Right atrium auricular region (tissue), 2 donors: Measurements from ENCODE around the gene TMEM127. TPM values are rescaled to one million over a fixed set of nuclear protein-coding genes. Genes with fewer than 3 reads are reported as not detected.

Experiments
- DNase-seq: peaks from one replicate; pipeline ENCODE4 v3.0.0-alpha.2; 2019; ENCODE audit warnings: low spot score
- H3K27ac ChIP-seq, 2 donors: fragments of 200-600 bp; sonication (generic); 1 replicate in 1 of 2; 2 replicates in 1 of 2; pipeline ENCODE4 v1.5.1; 2016 to 2019
- H3K27me3 ChIP-seq, 2 donors: fragments of 200-600 bp; sonication (generic); one replicate each; pipeline versions ENCODE4 v1.5.1 to v1.6.0; 2017 to 2019
- H3K36me3 ChIP-seq: fragments of 200-600 bp; sonication (generic); one replicate; pipeline ENCODE4 v1.5.1; 2016
- H3K4me1 ChIP-seq, 2 donors: fragments of 200-600 bp; sonication (generic); one replicate each; pipeline versions ENCODE4 v1.5.1 to v1.6.0; 2017 to 2019
- H3K4me3 ChIP-seq, 2 donors: fragments of 200-600 bp; sonication (generic); 1 replicate in 1 of 2; 2 replicates in 1 of 2; pipeline ENCODE4 v1.5.1; 2017 to 2019; ENCODE audit warnings: mild to moderate bottlenecking in 1 of 2, moderate library complexity in 1 of 2
- H3K9me3 ChIP-seq, 2 donors: fragments of 200-600 bp; sonication (generic); one replicate each; pipeline ENCODE4 v1.5.1; 2019
- total RNA-seq, 2 donors: library from RNA; depleted of rRNA; stranded (reverse); fragments of >200 nt; gene quantifications; one replicate each; pipeline ENCODE4 v1.1.0, GENCODE V29; 2016
- TF ChIP-seq, protein P1 (sequence below), 2 donors: fragments of 200-600 bp; sonication (generic); IDR thresholded peaks; one replicate each; pipeline ENCODE4 v1.5.1; 2019; ENCODE audit warnings: antibody characterized with exemption in 2 of 2

TMEM127 gene
- total RNA-seq, 2 donors from 2014 or later: 88.9 to 95.2 TPM

DNA sequence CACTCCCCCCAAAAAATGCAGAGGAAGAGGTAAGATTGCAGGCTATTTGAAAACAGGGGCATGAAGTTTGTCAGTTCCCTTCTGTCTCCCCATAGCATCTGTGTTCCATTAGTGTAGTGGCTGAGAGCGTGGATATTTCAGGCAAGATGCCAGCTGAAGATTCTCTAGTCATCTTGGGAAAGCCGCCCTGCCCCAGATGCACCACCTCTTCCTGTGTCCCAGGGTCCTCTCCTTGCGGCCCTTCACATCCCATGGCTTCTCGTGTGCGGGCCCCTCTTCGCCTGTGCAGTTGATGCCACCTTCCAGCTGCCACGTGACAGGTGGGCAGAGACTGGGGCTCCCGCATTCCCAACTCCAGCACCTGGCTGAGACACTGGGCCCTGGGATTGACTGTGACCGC lies 16.1 kb downstream of the TMEM127 start:
- DNase-seq: no peak
- H3K27ac ChIP-seq: peak overlapping the region; percentile 69 to 75
- H3K27me3 ChIP-seq: no peaks in the 10 kb centered on the region
- H3K9me3 ChIP-seq: no peaks in the 10 kb centered on the region
- no peak overlapping the region for H3K4me3 ChIP-seq
- peaks cover 0 to 61% of the 10 kb centered on the region in 2 donors for H3K4me1 ChIP-seq
- H3K36me3 ChIP-seq: peaks cover 25% of the 10 kb centered on the region
- TF ChIP-seq, protein P1, sequence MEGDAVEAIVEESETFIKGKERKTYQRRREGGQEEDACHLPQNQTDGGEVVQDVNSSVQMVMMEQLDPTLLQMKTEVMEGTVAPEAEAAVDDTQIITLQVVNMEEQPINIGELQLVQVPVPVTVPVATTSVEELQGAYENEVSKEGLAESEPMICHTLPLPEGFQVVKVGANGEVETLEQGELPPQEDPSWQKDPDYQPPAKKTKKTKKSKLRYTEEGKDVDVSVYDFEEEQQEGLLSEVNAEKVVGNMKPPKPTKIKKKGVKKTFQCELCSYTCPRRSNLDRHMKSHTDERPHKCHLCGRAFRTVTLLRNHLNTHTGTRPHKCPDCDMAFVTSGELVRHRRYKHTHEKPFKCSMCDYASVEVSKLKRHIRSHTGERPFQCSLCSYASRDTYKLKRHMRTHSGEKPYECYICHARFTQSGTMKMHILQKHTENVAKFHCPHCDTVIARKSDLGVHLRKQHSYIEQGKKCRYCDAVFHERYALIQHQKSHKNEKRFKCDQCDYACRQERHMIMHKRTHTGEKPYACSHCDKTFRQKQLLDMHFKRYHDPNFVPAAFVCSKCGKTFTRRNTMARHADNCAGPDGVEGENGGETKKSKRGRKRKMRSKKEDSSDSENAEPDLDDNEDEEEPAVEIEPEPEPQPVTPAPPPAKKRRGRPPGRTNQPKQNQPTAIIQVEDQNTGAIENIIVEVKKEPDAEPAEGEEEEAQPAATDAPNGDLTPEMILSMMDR (IDR thresholded peaks at IDR 0.05): no peak

DNA sequence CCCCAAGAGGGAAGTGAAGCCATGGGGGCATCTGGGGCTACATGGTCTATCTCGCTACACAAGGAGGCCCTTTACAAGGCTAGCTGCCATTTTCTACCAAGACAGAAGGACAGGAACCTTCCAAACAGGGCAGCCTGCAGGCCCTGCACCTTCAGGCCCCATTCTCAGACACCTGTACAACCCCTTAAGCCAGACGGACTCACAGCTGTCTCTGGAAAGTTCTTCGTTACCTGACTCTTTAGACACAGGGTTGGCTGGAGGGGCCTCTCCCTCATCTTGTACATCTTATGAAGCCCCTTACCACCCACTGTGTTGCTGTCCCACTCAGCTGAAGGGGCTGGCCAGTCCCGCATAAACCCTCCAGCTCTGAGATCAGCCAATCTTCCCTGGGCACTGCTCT lies 17.2 kb downstream of the TMEM127 start:
- no peak for DNase-seq
- no peaks in the 10 kb centered on the region for H3K27me3 ChIP-seq
- peaks cover 15% of the 10 kb centered on the region for H3K36me3 ChIP-seq
- TF ChIP-seq, protein P1 (IDR thresholded peaks at IDR 0.05): no peak
- H3K27ac ChIP-seq: no peak overlapping the region
- no peak overlapping the region for H3K4me3 ChIP-seq
- H3K4me1 ChIP-seq: peaks cover 0 to 50% of the 10 kb centered on the region in 2 donors
- no peaks in the 10 kb centered on the region for H3K9me3 ChIP-seq

DNA sequence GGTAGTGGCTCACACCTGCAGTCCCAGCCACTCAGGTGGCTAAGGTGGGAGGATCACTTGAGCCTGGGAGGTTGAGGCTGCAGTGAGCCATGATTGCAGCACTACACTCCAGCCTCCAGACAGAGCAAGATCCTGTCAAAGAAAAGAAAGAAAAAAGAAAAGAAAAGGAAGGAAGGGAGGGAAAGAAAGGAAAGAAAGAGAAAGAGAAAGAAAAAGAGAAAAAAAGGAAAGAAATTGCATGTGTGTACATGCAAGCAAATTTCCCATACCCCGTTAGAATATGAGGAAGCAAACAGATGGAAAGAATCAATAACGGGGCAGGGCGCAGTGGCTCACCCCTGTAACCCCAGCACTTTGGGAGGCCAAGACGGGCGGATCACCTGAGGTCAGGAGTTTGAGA lies 17.9 kb downstream of the TMEM127 start:
- Histone ChIP-seq H3K9me3 (no peaks in the 10 kb centered on the region), H3K4me1 (peaks cover 0 to 43% of the 10 kb centered on the region in 2 donors), H3K4me3 (no peak overlapping the region), H3K36me3 (peaks cover 7% of the 10 kb centered on the region), H3K27ac (no peak overlapping the region), H3K27me3 (no peaks in the 10 kb centered on the region)
- TF ChIP-seq, protein P1 (IDR thresholded peaks at IDR 0.05): no peak
- no peak for DNase-seq

DNA sequence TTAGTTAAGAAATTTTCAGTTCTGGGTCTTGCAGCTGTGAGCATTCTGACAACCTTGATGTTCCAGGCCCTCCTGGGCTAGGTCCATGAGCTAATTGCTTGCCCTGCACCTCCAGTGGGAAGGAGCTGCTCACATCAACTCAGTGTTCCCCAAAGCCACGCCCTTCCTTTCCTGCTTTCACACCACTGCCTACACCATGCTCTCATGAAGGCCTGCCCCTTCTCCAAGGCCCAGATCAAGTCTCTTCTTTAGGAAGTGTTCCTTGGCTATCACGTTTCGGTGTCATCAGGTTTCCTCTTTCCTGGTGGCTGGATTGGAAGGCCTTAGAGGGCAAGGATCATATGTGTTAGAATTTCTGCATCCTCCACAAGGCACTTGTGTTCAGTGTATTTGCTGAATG lies 18.8 kb downstream of the TMEM127 start:
- Histone ChIP-seq H3K27ac (no peak overlapping the region), H3K36me3 (no peaks in the 10 kb centered on the region), H3K9me3 (no peaks in the 10 kb centered on the region), H3K4me1 (peaks cover 0 to 34% of the 10 kb centered on the region in 2 donors), H3K4me3 (no peak overlapping the region), H3K27me3 (no peaks in the 10 kb centered on the region)
- DNase-seq: no peak
- TF ChIP-seq, protein P1 (IDR thresholded peaks at IDR 0.05): no peak

DNA sequence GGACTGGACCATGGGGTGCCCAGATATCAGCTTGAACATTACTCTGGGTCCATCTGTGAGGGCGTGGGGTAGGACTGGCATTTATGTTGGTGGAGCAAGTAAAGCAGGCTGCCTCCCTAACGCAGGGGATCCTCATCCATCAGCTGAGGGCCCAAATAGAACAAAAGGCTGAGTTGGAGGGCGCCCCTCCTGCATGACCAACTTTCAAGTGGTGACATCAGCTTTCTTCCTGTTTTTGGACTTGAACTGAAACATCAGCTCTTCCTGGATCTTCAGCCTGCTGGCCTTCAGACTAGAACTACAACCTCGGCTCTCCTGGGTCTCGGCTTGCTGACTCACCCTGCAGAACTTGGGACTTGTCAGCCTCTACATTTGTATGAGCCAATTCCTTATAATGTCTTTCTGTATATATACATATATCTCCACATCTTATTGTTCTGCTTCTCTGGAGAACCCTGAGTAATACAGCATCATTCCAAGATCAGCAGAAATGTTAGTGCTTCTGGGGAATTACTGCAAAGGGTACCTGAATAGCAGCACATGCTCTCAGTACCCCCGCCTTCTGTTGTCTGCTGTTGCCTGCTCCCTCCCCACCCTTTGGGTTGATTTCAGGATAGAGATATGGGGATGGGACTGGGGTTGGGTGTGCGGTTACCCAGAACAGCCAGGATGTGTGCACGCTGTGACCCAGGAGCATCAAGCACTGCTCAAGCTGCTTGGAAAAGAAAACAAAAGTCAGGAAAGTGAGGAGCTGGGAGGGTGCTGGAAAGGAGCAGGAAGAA lies 20.0 kb downstream of the TMEM127 start:
- no peak for DNase-seq
- Histone ChIP-seq H3K4me1 (peaks cover 0 to 23% of the 10 kb centered on the region in 2 donors), H3K4me3 (no peak overlapping the region), H3K36me3 (no peaks in the 10 kb centered on the region), H3K27ac (peak overlapping the region in 1 of 2 donors; percentile 1), H3K9me3 (no peaks in the 10 kb centered on the region), H3K27me3 (no peaks in the 10 kb centered on the region)
- TF ChIP-seq, protein P1 (IDR thresholded peaks at IDR 0.05): no peak
